Measurements from ENCODE around the gene STARD13.

The STARD13 gene

GRCh38 chr13:33073338-33073737, 212.2 kb downstream of the STARD13 start:
- no peak for DNase-seq

GRCh38 chr13:33072759-33073158, 212.8 kb downstream of the STARD13 start:
- DNase-seq = no peak

- DNase-seq = no peak
Measured at GRCh38 chr13:33072282-33072681, 213.3 kb downstream of the STARD13 start.

- DNase-seq = no peak
Measured at GRCh38 chr13:33070713-33071112, 214.8 kb downstream of the STARD13 start.

GRCh38 chr13:33069365-33069764, 216.2 kb downstream of the STARD13 start:
- DNase-seq = no peak

GRCh38 chr13:33066329-33066728, 219.2 kb downstream of the STARD13 start:
- no peak for DNase-seq

GRCh38 chr13:33060815-33061214, 224.7 kb downstream of the STARD13 start:
- DNase-seq = no peak

GRCh38 chr13:33058776-33059327, 226.7 kb downstream of the STARD13 start:
- DNase-seq = no peak

- DNase-seq = no peak
Measured at GRCh38 chr13:33057019-33057780, 228.4 kb downstream of the STARD13 start.

- DNase-seq = no peak
Measured at GRCh38 chr13:33053397-33054066, 232.0 kb downstream of the STARD13 start.
